ENCODE measurements around the gene KLKB1.
"Not testable (repeated sequence)": the region's sequence is repeated elsewhere in the genome, so short reads cannot be mapped to it uniquely, and the experiment has no call there.

The KLKB1 gene

GRCh38 chr4:186266729-186267456 is 39.6 kb downstream of the KLKB1 start:
- TF ChIP-seq, protein P1, sequence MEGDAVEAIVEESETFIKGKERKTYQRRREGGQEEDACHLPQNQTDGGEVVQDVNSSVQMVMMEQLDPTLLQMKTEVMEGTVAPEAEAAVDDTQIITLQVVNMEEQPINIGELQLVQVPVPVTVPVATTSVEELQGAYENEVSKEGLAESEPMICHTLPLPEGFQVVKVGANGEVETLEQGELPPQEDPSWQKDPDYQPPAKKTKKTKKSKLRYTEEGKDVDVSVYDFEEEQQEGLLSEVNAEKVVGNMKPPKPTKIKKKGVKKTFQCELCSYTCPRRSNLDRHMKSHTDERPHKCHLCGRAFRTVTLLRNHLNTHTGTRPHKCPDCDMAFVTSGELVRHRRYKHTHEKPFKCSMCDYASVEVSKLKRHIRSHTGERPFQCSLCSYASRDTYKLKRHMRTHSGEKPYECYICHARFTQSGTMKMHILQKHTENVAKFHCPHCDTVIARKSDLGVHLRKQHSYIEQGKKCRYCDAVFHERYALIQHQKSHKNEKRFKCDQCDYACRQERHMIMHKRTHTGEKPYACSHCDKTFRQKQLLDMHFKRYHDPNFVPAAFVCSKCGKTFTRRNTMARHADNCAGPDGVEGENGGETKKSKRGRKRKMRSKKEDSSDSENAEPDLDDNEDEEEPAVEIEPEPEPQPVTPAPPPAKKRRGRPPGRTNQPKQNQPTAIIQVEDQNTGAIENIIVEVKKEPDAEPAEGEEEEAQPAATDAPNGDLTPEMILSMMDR (IDR thresholded peaks at IDR 0.05; ENCODE audit: low read length), result no peak
- TF ChIP-seq EZH2 (optimal IDR thresholded peaks at IDR 0.05; ENCODE audit: low read depth, low read length) (no peak), EZH2phosphoT487 (IDR thresholded peaks at IDR 0.05; ENCODE audit: low read length) (no peak)
- Histone ChIP-seq H3K4me3 (ENCODE audit: low read length) (no peak overlapping the region), H3K9ac (ENCODE audit: low read length) (no peak overlapping the region), H3K4me1 (ENCODE audit: low read length) (no peaks in the 10 kb centered on the region), H4K20me1 (ENCODE audit: insufficient read depth, low read length) (no peaks in the 10 kb centered on the region), H3K27me3 (replicated peaks; ENCODE audit: insufficient read depth, low read length) (no peaks in the 10 kb centered on the region), H3K79me2 (ENCODE audit: low read length) (no peaks in the 10 kb centered on the region), H3K9me3 (replicated peaks; ENCODE audit: insufficient read depth, low read length) (no peaks in the 10 kb centered on the region), H2AFZ (ENCODE audit: low read length) (no peak overlapping the region), H3F3A (ENCODE audit: insufficient read depth, low read length) (no peaks in the 10 kb centered on the region), H3K9me2 (replicated peaks; ENCODE audit: insufficient read depth, low read length) (no peaks in the 10 kb centered on the region), H3K27ac (ENCODE audit: low read length) (no peak overlapping the region), H3K36me3 (replicated peaks; ENCODE audit: insufficient read depth, low read length) (no peaks in the 10 kb centered on the region), H3K4me2 (ENCODE audit: low read depth, low read length) (no peak overlapping the region)
- DNase-seq, result no peak

DNA sequence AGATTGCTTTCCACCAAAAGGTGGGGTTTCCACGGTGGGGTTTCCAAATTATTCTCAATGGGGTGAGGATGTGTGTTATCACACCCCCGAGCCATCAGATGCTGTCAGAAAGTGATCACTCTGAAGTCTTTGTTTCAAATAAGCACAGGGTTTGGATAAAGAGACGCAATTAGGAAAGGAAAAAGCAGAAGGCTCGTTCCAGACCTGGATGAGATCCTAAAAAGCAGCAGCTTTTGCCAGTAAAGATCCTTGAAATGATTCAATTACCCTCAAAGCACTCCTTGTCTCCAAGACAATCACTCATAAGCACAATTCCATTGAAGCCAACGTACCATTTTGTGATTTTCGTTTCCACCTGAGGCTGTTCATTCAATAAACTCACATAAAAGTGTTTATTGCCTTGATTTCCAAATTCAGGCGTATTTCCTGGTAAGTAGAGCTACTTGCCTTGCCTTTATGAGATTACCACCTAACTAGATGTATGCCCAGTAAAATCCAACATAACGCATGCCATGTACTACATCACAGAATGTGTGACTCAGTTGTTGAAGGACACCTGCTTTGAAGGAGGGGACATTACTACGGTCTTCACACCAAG is 43.9 kb downstream of the KLKB1 start:
- H3K9ac ChIP-seq (ENCODE audit: low read length), result no peak overlapping the region
- no peak overlapping the region for H2AFZ ChIP-seq (ENCODE audit: low read length)
- H3K4me1 ChIP-seq (ENCODE audit: low read length), result no peaks in the 10 kb centered on the region
- H3K9me3 ChIP-seq (replicated peaks; ENCODE audit: insufficient read depth, low read length), result no peaks in the 10 kb centered on the region
- no peak for DNase-seq
- H3K9me2 ChIP-seq (replicated peaks; ENCODE audit: insufficient read depth, low read length), result no peaks in the 10 kb centered on the region
- no peak overlapping the region for H3K4me3 ChIP-seq (ENCODE audit: low read length)
- no peak overlapping the region for H3K27ac ChIP-seq (ENCODE audit: low read length)
- H4K20me1 ChIP-seq (ENCODE audit: insufficient read depth, low read length), result no peaks in the 10 kb centered on the region
- no peaks in the 10 kb centered on the region for H3F3A ChIP-seq (ENCODE audit: insufficient read depth, low read length)
- no peak overlapping the region for H3K4me2 ChIP-seq (ENCODE audit: low read depth, low read length)
- H3K79me2 ChIP-seq (ENCODE audit: low read length), result no peaks in the 10 kb centered on the region
- no peaks in the 10 kb centered on the region for H3K27me3 ChIP-seq (replicated peaks; ENCODE audit: insufficient read depth, low read length)
- TF ChIP-seq EZH2 (optimal IDR thresholded peaks at IDR 0.05; ENCODE audit: low read depth, low read length) (no peak), EZH2phosphoT487 (IDR thresholded peaks at IDR 0.05; ENCODE audit: low read length) (no peak)
- TF ChIP-seq, protein P1 (IDR thresholded peaks at IDR 0.05; ENCODE audit: low read length), result no peak
- H3K36me3 ChIP-seq (replicated peaks; ENCODE audit: insufficient read depth, low read length), result no peaks in the 10 kb centered on the region

DNA sequence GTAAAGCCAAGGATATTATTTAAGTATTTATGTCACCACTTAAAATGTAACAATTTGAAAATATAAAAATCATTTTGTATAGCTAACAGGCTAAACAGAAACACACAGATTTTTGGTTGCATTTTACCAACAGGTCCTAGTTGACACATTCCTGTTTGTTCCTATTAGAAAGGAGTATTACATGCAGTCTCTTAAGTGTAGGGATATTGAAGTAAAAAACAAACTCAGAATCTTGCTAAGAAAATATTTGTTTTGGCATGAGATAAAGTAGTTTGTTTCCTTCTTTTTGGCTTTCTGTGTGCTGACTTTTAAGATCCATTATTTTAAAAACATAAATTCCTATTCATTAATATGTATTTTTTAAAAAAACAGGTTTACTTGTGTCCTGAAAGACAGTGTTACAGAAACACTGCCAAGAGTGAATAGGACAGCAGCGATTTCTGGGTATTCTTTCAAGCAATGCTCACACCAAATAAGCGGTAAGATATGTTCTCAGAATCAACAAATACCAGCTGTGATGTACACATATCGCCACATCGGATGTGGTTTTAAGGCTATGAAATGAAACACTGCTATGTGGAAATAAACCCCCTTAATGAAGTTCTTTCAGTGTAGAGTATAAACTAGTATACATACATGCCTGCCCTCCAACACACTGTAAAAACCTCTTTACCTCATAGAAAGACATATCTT is 45.5 kb downstream of the KLKB1 start:
- H3K4me1 ChIP-seq (ENCODE audit: low read length), result no peaks in the 10 kb centered on the region
- no peaks in the 10 kb centered on the region for H3K27me3 ChIP-seq (replicated peaks; ENCODE audit: insufficient read depth, low read length)
- H3K9me2 ChIP-seq (replicated peaks; ENCODE audit: insufficient read depth, low read length), result no peaks in the 10 kb centered on the region
- TF ChIP-seq, protein P1 (IDR thresholded peaks at IDR 0.05; ENCODE audit: low read length), result no peak
- TF ChIP-seq EZH2phosphoT487 (IDR thresholded peaks at IDR 0.05; ENCODE audit: low read length), result no peak
- TF ChIP-seq EZH2 (optimal IDR thresholded peaks at IDR 0.05; ENCODE audit: low read depth, low read length), result no peak
- H3K79me2 ChIP-seq (ENCODE audit: low read length), result no peaks in the 10 kb centered on the region
- no peaks in the 10 kb centered on the region for H3K36me3 ChIP-seq (replicated peaks; ENCODE audit: insufficient read depth, low read length)
- no peaks in the 10 kb centered on the region for H4K20me1 ChIP-seq (ENCODE audit: insufficient read depth, low read length)
- H2AFZ ChIP-seq (ENCODE audit: low read length), result no peak overlapping the region
- H3K4me2 ChIP-seq (ENCODE audit: low read depth, low read length), result no peak overlapping the region
- no peak overlapping the region for H3K27ac ChIP-seq (ENCODE audit: low read length)
- H3F3A ChIP-seq (ENCODE audit: insufficient read depth, low read length), result no peaks in the 10 kb centered on the region
- no peak overlapping the region for H3K9ac ChIP-seq (ENCODE audit: low read length)
- DNase-seq, result no peak
- H3K9me3 ChIP-seq (replicated peaks; ENCODE audit: insufficient read depth, low read length), result no peaks in the 10 kb centered on the region
- no peak overlapping the region for H3K4me3 ChIP-seq (ENCODE audit: low read length)

- not testable (repeated sequence) for H3K4me2 ChIP-seq (ENCODE audit: low read depth, low read length); H2AFZ ChIP-seq (ENCODE audit: low read length); H3K4me1 ChIP-seq (ENCODE audit: low read length); H3K27ac ChIP-seq (ENCODE audit: low read length); H3K27me3 ChIP-seq (replicated peaks; ENCODE audit: insufficient read depth, low read length); H3K9ac ChIP-seq (ENCODE audit: low read length); DNase-seq; H3F3A ChIP-seq (ENCODE audit: insufficient read depth, low read length); H3K9me3 ChIP-seq (replicated peaks; ENCODE audit: insufficient read depth, low read length); H3K9me2 ChIP-seq (replicated peaks; ENCODE audit: insufficient read depth, low read length); H3K4me3 ChIP-seq (ENCODE audit: low read length); H3K36me3 ChIP-seq (replicated peaks; ENCODE audit: insufficient read depth, low read length); H4K20me1 ChIP-seq (ENCODE audit: insufficient read depth, low read length); H3K79me2 ChIP-seq (ENCODE audit: low read length)
Measured at GRCh38 chr4:186273392-186273789, 46.1 kb downstream of the KLKB1 start.
